HG02642 (cell line): ENCODE measurements around the gene MYL12B.
A peak's percentile ranks its signal among the peaks of the same experiment; 100 is the strongest.

Experiments
- ATAC-seq: cut with Tn5 transposase; IDR thresholded peaks from one replicate; pipeline ENCODE4 v1.9.1; 2021; ENCODE audit warnings: mild to moderate bottlenecking; ENCODE audit not compliant: unreplicated experiment, poor library complexity

The MYL12B gene

GRCh38 chr18:3234457-3234856 is 27.5 kb upstream of the MYL12B start:
- no peak for ATAC-seq

GRCh38 chr18:3235846-3236245 is 26.1 kb upstream of the MYL12B start:
- ATAC-seq: no peak

GRCh38 chr18:3236470-3236869 is 25.5 kb upstream of the MYL12B start:
- no peak for ATAC-seq

- no peak for ATAC-seq
Observed at GRCh38 chr18:3238742-3239141, 23.2 kb upstream of the MYL12B start.

- ATAC-seq: no peak
Observed at GRCh38 chr18:3245185-3245564, 16.8 kb upstream of the MYL12B start.

GRCh38 chr18:3245853-3246634 is 15.9 kb upstream of the MYL12B start:
- peak; percentile 46 for ATAC-seq

GRCh38 chr18:3246635-3247239 is 15.2 kb upstream of the MYL12B start:
- ATAC-seq: peak; percentile 0

- peak; percentile 89 for ATAC-seq
Observed at GRCh38 chr18:3247240-3248061, 14.5 kb upstream of the MYL12B start, which contains the start of gene MYL12A. MYL12A (plus strand) TSS chr18:3247801; CDS start chr18:3253248, 5,447 bp downstream.

- no peak for ATAC-seq
Observed at GRCh38 chr18:3248062-3248657, 13.8 kb upstream of the MYL12B start.

GRCh38 chr18:3248658-3249359 is 13.1 kb upstream of the MYL12B start:
- no peak for ATAC-seq

GRCh38 chr18:3250237-3251107 is 11.5 kb upstream of the MYL12B start:
- ATAC-seq: no peak

- ATAC-seq: no peak
Observed at GRCh38 chr18:3251249-3251962, 10.5 kb upstream of the MYL12B start.

- ATAC-seq: no peak
Observed at GRCh38 chr18:3251963-3252277, 10.0 kb upstream of the MYL12B start.

GRCh38 chr18:3252843-3253242 is 9.1 kb upstream of the MYL12B start:
- no peak for ATAC-seq

GRCh38 chr18:3254725-3255124 is 7.2 kb upstream of the MYL12B start:
- no peak for ATAC-seq

GRCh38 chr18:3255611-3256165 is 6.2 kb upstream of the MYL12B start:
- no peak for ATAC-seq

- no peak for ATAC-seq
Observed at GRCh38 chr18:3256693-3257626, 5.0 kb upstream of the MYL12B start.
